Gastrocnemius medialis (tissue), 4 donors: ENCODE measurements around the gene CLPSL2. TPM values are rescaled to one million over a fixed set of nuclear protein-coding genes. Genes with fewer than 3 reads are reported as not detected.

Experiments used
- ATAC-seq, 2 donors: fragments of 150-250 bp; one replicate each; pipeline ENCODE4 v1.9.1; 2016
- DNase-seq, 2 donors: peaks; one replicate each; pipeline ENCODE4 v3.0.0-alpha.2; 2019
- H3K27ac ChIP-seq, 4 donors: fragments of 200-600 bp; sonication (generic); 1 replicate in 1 of 4; 2 replicates in 3 of 4; pipeline ENCODE4 v1.5.1; 2016 to 2018; ENCODE audit warnings: mild to moderate bottlenecking in 2 of 4, moderate library complexity in 1 of 4
- H3K27me3 ChIP-seq, 3 donors: fragments of 200-600 bp; sonication (generic) in 2 of 3; 1 replicate in 1 of 3; 2 replicates in 2 of 3; pipeline versions ENCODE4 v1.5.1 to v1.6.0; 2016 to 2019; ENCODE audit warnings: mild to moderate bottlenecking in 1 of 3, moderate library complexity in 1 of 3
- H3K36me3 ChIP-seq, 2 donors: fragments of 200-600 bp; sonication (generic) in 1 of 2; one replicate each; pipeline ENCODE4 v1.5.1; 2017 to 2018
- H3K4me1 ChIP-seq, 2 donors: fragments of 200-600 bp; sonication (generic) in 1 of 2; one replicate each; pipeline ENCODE4 v1.5.1; 2016 to 2017; ENCODE audit warnings: mild to moderate bottlenecking in 2 of 2
- H3K4me3 ChIP-seq, 4 donors: fragments of 200-600 bp; sonication (generic) in 3 of 4; 1 replicate in 1 of 4; 2 replicates in 3 of 4; pipeline ENCODE4 v1.5.1; 2016 to 2019; ENCODE audit warnings: mild to moderate bottlenecking in 2 of 4
- H3K9me3 ChIP-seq, 3 donors: fragments of 200-600 bp; sonication (generic) in 2 of 3; 1 replicate in 1 of 3; 2 replicates in 2 of 3; pipeline ENCODE4 v1.5.1; 2016 to 2019
- POLR2A ChIP-seq, 2 donors: fragments of 450-650 bp; IDR thresholded peaks; one replicate each; pipeline ENCODE4 v1.6.1; 2017; ENCODE audit warnings: antibody characterized with exemption in 2 of 2, mild to moderate bottlenecking in 2 of 2, moderate library complexity in 2 of 2
- in situ Hi-C, 4 donors: fragments of 200-750 bp; cut with MboI; loops; one replicate each; pipeline versions ENCODE4 v1.15.0 to v1.8.0; 2017; ENCODE audit warnings: low sequenced_read_pairs in 4 of 4
- intact Hi-C: fragments of 100-400 bp; cut with DNase I; formaldehyde crosslinking; loops from one replicate; pipeline ENCODE4 v1.15.1; 2023; ENCODE audit warnings: low total_unique reads
- total RNA-seq, 4 donors: library from RNA; depleted of rRNA; stranded (reverse); fragments of >200 nt; gene quantifications; one replicate each; pipeline versions ENCODE4 v1.1.0 to v1.2.3, GENCODE V29; 2016
- TF ChIP-seq, protein P1 (sequence below), 5 experiments: fragments of 450-650 bp in 3 of 5; fragments of 200-600 bp in 2 of 5; sonication (generic) in 2 of 5; IDR thresholded peaks in 4 of 5; conservative IDR thresholded peaks in 1 of 5; 1 replicate in 4 of 5; 2 replicates in 1 of 5; pipeline ENCODE4 v1.5.1; 2016 to 2019; ENCODE audit warnings: antibody characterized with exemption in 5 of 5, mild to moderate bottlenecking in 3 of 5, moderate library complexity in 3 of 5

CLPSL2 gene
- total RNA-seq, 4 donors from 2014 or later, result not detected

GRCh38 chr6:35780719-35781118, 4.3 kb downstream of the CLPSL2 start, which contains the start of gene CLPSL1:
Gene CLPSL1 (plus strand): TSS chr6:35781019. CDS start chr6:35781111, 92 bp downstream.
- no peak within 1 kb of the TSS for H3K4me3 ChIP-seq
- no peaks in the 10 kb centered on the region for H3K9me3 ChIP-seq
- TF ChIP-seq, protein P1, sequence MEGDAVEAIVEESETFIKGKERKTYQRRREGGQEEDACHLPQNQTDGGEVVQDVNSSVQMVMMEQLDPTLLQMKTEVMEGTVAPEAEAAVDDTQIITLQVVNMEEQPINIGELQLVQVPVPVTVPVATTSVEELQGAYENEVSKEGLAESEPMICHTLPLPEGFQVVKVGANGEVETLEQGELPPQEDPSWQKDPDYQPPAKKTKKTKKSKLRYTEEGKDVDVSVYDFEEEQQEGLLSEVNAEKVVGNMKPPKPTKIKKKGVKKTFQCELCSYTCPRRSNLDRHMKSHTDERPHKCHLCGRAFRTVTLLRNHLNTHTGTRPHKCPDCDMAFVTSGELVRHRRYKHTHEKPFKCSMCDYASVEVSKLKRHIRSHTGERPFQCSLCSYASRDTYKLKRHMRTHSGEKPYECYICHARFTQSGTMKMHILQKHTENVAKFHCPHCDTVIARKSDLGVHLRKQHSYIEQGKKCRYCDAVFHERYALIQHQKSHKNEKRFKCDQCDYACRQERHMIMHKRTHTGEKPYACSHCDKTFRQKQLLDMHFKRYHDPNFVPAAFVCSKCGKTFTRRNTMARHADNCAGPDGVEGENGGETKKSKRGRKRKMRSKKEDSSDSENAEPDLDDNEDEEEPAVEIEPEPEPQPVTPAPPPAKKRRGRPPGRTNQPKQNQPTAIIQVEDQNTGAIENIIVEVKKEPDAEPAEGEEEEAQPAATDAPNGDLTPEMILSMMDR (IDR thresholded peaks at IDR 0.05 in 4 of 5, conservative IDR thresholded peaks at IDR 0.05 in 1 of 5), result no peak
- no peak for TF ChIP-seq POLR2A (IDR thresholded peaks at IDR 0.05)
- H3K27ac ChIP-seq, result no peak within 1 kb of the TSS
- in situ Hi-C loops (no loop called here), intact Hi-C loops (no loop called here)
- H3K27me3 ChIP-seq, result peaks cover 26 to 45% (median 36%) of the 10 kb centered on the region in 3 donors
- no peak for DNase-seq
- H3K36me3 ChIP-seq, result no peaks in the 10 kb centered on the region
- ATAC-seq, result no peak
- peaks cover 0 to 6% of the 10 kb centered on the region in 2 donors for H3K4me1 ChIP-seq

DNA sequence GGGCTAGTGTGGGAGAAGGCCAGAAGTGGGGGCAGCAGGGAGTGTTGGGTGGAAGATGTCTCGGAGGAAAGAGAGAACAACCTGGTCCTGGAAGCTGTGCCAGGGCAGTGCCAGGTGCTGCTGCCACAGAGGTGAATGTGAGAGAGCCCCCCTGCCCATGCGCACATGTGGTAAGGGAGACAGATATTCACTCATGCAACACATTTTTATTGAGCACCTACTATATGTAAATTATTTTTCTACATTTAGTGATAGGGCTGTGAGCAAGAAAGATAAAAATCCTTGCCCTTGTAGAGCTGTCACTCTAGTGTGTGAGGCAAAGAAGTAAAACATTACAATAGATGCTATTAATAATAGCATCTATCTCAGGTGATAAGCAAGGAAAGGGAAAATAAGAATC, 4.9 kb downstream of the CLPSL2 start:
- ATAC-seq (no peak), DNase-seq (no peak)
- intact Hi-C loops (no loop called here), in situ Hi-C loops (no loop called here)
- Histone ChIP-seq H3K4me1 (peaks cover 0 to 6% of the 10 kb centered on the region in 2 donors), H3K4me3 (no peak overlapping the region), H3K36me3 (no peaks in the 10 kb centered on the region), H3K27me3 (peaks cover 25 to 44% (median 34%) of the 10 kb centered on the region in 3 donors), H3K9me3 (no peaks in the 10 kb centered on the region), H3K27ac (no peak overlapping the region)
- TF ChIP-seq POLR2A (IDR thresholded peaks at IDR 0.05), result no peak
- TF ChIP-seq, protein P1 (IDR thresholded peaks at IDR 0.05 in 4 of 5, conservative IDR thresholded peaks at IDR 0.05 in 1 of 5), result no peak

- TF ChIP-seq POLR2A (IDR thresholded peaks at IDR 0.05), result no peak
- TF ChIP-seq, protein P1 (IDR thresholded peaks at IDR 0.05 in 4 of 5, conservative IDR thresholded peaks at IDR 0.05 in 1 of 5), result no peak
- Histone ChIP-seq H3K4me1 (no peaks in the 10 kb centered on the region), H3K36me3 (no peaks in the 10 kb centered on the region), H3K27ac (no peak overlapping the region), H3K9me3 (no peaks in the 10 kb centered on the region), H3K27me3 (peaks cover 27 to 51% (median 34%) of the 10 kb centered on the region in 3 donors), H3K4me3 (no peak overlapping the region)
- no peak for DNase-seq
- intact Hi-C loops (no loop called here), in situ Hi-C loops (no loop called here)
- ATAC-seq, result no peak
Observed at GRCh38 chr6:35782424-35782823, 6.0 kb downstream of the CLPSL2 start.

DNA sequence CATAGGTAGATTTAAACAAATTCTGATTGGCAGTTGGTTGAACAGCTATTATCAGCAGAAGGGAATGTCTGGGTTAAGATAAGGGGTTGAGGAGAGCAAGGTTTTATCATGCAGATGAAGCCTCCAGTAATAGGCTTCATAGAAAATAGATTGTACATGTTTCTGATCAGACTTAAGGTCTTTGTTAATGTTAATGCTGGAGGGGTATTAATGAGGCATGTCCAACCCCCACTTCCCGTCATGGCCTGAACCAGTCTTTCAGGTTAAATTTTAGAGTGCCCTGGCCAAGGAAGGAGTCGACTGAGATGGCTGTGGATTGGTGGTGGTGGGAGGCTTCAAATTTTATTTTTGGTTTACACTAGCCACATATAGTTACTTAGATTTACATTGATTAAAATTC, 7.8 kb downstream of the CLPSL2 start:
- ATAC-seq (no peak), DNase-seq (no peak)
- no peak for TF ChIP-seq POLR2A (IDR thresholded peaks at IDR 0.05)
- TF ChIP-seq, protein P1 (IDR thresholded peaks at IDR 0.05 in 4 of 5, conservative IDR thresholded peaks at IDR 0.05 in 1 of 5), result no peak
- H3K9me3 ChIP-seq, result no peaks in the 10 kb centered on the region
- H3K36me3 ChIP-seq, result no peaks in the 10 kb centered on the region
- H3K4me1 ChIP-seq, result no peaks in the 10 kb centered on the region
- H3K27ac ChIP-seq, result no peak overlapping the region
- intact Hi-C loops, result no loop called here
- peaks cover 24 to 58% (median 41%) of the 10 kb centered on the region in 3 donors for H3K27me3 ChIP-seq
- in situ Hi-C loops, result no loop called here
- no peak overlapping the region for H3K4me3 ChIP-seq

DNA sequence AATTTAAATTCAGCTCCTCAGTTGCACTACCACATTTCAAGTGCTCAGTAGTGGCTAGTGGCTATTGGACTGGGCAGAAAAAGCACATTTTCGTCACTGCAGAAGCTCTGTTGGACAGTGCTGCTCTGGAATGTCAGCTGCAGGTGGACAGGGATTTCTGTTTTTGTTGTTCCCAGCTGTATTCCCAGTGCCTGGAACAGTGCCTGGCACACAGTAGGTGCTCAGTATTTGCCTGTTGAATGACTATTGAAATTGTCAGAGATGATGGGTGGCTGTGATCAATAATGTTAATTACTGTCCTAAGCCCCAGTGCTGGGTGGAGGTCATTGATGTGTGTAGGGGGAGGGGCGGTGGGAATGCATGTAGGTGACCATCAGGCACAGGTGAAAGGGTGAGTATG, 9.9 kb downstream of the CLPSL2 start:
- intact Hi-C loops, result no loop called here
- no peaks in the 10 kb centered on the region for H3K9me3 ChIP-seq
- TF ChIP-seq POLR2A (IDR thresholded peaks at IDR 0.05), result no peak
- TF ChIP-seq, protein P1 (IDR thresholded peaks at IDR 0.05 in 4 of 5, conservative IDR thresholded peaks at IDR 0.05 in 1 of 5), result no peak
- no peaks in the 10 kb centered on the region for H3K4me1 ChIP-seq
- H3K27me3 ChIP-seq, result peaks cover 24 to 48% (median 44%) of the 10 kb centered on the region in 3 donors
- no peaks in the 10 kb centered on the region for H3K36me3 ChIP-seq
- H3K4me3 ChIP-seq, result no peak overlapping the region
- no peak overlapping the region for H3K27ac ChIP-seq
- no peak for ATAC-seq
- no peak for DNase-seq
- in situ Hi-C loops, result no loop called here
